Activated CD8-positive, alpha-beta memory T cell treated with anti-CD3 and anti-CD28 coated beads, Interleukin-2, amount 50 U/mL, for 1 hour (primary cell): Measurements from ENCODE around the gene PCDHGA1.
"Not testable (repeated sequence)": the region's sequence is repeated elsewhere in the genome, so short reads cannot be mapped to it uniquely, and the experiment has no call there.

ENCODE experiments used
- DNase-seq: peaks from one replicate; pipeline ENCODE4 v3.0.0-alpha.2; 2020; ENCODE audit errors: extremely low read depth

Gene PCDHGA1

GRCh38 chr5:141330299-141331080, at the start of gene PCDHGA1:
TSS of gene PCDHGA1 (plus strand) at chr5:141330514.
- no peak for DNase-seq

GRCh38 chr5:141298376-141298775, 31.9 kb upstream of the PCDHGA1 start:
- DNase-seq, result no peak

GRCh38 chr5:141303756-141304155, 26.6 kb upstream of the PCDHGA1 start, which contains the start of gene SLC25A2:
TSS of gene SLC25A2 (minus strand) at chr5:141304049. CDS start at chr5:141303865, 184 bp downstream.
- DNase-seq, result no peak

- DNase-seq, result no peak
These were observed 23.7 kb upstream of the PCDHGA1 start for GRCh38 chr5:141306630-141307029.

GRCh38 chr5:141313711-141314110, 16.6 kb upstream of the PCDHGA1 start:
- no peak for DNase-seq

- not testable (repeated sequence) for DNase-seq
These were observed 13.4 kb upstream of the PCDHGA1 start for GRCh38 chr5:141316963-141317362.

- DNase-seq, result no peak
These were observed 11.1 kb upstream of the PCDHGA1 start for GRCh38 chr5:141319202-141319601.

- no peak for DNase-seq
These were observed 10.6 kb upstream of the PCDHGA1 start for GRCh38 chr5:141319699-141320098.

- peak; percentile 68 for DNase-seq
These were observed 9.8 kb upstream of the PCDHGA1 start, which contains the start of gene TAF7 for GRCh38 chr5:141320225-141321169. TSS of gene TAF7 (minus strand) at chr5:141320784. CDS start at chr5:141320044, 740 bp downstream.

GRCh38 chr5:141322261-141322660, 8.1 kb upstream of the PCDHGA1 start:
- DNase-seq, result no peak

- no peak for DNase-seq
These were observed 4.0 kb upstream of the PCDHGA1 start for GRCh38 chr5:141326088-141326854.

GRCh38 chr5:141328231-141328630, 2.1 kb upstream of the PCDHGA1 start:
- DNase-seq, result no peak

- DNase-seq, result not testable (repeated sequence)
These were observed 2.3 kb downstream of the PCDHGA1 start for GRCh38 chr5:141332571-141332970.

GRCh38 chr5:141338538-141339306, 8.4 kb downstream of the PCDHGA1 start, which contains the start of gene PCDHGA2:
TSS of gene PCDHGA2 (plus strand) at chr5:141338760.
- DNase-seq, result no peak

GRCh38 chr5:141340781-141341354, 10.6 kb downstream of the PCDHGA1 start:
- DNase-seq, result not testable (repeated sequence)

- no peak for DNase-seq
These were observed 12.5 kb downstream of the PCDHGA1 start for GRCh38 chr5:141342773-141343172.

- no peak for DNase-seq
These were observed 13.1 kb downstream of the PCDHGA1 start, which contains the start of gene PCDHGA3 for GRCh38 chr5:141343242-141343952. TSS of gene PCDHGA3 (plus strand) at chr5:141343829. CDS start at chr5:141344034, 205 bp downstream.

GRCh38 chr5:141343953-141344463, 13.7 kb downstream of the PCDHGA1 start:
- no peak for DNase-seq

GRCh38 chr5:141345327-141345726, 15.0 kb downstream of the PCDHGA1 start:
- no peak for DNase-seq
